Suppressor macrophage treated with lipopolysaccharide for 4 hours (primary cell): Measurements from ENCODE around the gene FNDC3B.

Source experiments
- DNase-seq: peaks from one replicate; pipeline ENCODE4 v3.0.0-alpha.2; 2020

Gene FNDC3B

DNA sequence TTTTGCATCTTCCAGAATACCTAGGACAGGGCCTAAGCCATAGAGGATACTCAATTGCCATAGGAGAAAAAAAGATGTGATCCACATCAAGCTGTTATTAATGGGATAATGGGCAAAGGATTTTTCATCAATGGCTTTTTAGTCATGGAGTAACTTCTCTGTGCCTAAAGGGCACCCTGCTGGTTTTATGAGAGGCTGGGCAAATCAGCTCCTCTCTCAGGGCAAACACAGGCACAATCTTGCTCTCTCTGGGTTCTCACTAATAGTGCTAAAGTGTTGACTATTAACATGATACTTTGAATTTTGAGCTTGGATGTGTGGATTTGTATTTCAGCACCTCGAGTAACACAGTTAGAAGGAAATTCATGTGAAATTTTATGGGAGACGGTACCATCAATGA is 341.3 kb downstream of the FNDC3B start:
- DNase-seq: no peak

DNA sequence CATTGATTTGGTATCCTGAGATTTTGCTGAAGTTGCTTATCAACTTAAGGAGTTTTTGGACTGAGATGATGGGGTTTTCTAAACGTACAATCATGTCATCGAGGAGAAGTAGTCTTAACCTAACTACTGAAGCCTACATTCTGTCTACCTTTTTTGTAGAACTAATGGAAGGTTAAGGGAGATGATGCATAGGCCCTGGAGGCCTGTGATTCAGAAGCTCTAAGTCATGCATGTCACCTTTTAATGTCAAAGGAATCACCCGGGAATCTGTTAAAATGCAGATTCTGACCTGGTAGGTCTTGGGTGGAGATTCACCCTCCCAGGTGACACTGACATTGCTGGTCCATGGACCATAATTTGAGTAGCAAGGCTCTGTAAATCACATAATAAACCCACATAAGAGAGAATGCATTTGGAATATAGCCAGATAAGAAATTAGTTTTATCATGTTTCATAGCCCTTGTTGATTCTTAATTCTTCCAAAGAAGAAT is 344.0 kb downstream of the FNDC3B start:
- no peak for DNase-seq

DNA sequence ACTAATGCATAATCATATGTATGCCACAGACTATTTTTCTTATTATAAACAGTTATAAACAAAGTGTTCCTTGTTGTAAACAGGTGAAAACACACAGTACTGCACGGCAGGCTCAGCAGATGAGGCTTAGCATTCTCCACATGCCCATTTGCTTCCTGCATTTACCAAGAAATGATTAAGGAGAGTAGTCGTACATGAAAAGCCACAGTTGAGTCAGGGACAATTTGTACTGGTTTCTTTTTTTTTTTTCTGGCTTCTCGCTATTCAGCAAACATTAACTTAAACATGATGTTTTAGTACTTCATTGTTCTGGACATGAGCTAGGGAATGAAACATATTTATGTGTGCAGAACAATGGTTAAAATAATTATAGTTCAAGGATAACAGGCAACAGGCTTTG is 345.5 kb downstream of the FNDC3B start:
- no peak for DNase-seq

DNA sequence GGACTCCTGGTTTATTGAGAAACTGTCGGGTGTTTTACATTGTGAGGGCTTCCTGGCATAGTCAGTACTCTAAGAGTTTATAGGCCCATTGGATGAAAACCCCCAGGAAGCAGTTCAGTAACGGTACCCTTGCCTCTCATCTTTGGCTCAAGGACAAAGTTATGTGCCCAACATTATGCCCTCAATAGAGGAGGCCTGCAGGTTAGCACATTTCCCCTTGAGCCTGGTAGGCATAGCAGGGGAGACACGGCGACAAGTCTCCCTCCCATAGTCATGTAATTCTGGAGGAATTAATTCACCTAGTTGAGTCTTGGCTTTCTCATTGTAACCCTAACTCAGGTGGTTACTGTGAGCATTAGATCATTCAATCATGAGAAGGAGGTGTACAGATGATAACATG is 348.4 kb downstream of the FNDC3B start:
- no peak for DNase-seq

DNA sequence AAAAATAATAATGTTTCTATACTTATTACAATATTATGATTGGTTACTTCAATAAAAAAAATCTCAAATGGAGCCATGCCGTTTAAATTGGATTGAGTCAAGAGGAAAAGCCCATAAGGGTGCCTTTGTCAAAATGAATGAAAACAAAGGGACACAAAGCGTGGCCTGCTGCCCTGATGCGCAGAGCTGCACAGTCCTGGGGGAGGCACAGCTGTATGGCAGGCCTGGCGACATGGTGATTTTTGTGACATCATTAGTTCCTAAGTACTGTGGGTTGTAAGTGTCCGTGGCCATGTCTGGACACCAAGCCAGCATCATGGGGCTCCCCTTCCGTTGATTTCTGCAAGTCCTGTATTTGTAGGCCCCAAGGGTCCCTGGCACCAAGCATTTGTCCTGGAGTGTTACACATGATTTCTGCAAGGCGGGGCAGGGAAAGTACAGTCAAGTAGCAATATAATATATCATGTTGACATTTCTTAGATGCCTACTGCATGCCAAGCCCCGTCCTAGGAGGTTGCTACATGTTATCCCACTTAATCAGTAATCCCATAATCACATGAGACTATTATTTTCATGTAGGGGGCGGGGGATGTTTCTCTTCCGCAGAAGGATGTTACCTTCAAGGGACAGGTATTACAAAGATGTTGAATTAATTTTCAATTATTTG is 349.2 kb downstream of the FNDC3B start:
- no peak for DNase-seq

DNA sequence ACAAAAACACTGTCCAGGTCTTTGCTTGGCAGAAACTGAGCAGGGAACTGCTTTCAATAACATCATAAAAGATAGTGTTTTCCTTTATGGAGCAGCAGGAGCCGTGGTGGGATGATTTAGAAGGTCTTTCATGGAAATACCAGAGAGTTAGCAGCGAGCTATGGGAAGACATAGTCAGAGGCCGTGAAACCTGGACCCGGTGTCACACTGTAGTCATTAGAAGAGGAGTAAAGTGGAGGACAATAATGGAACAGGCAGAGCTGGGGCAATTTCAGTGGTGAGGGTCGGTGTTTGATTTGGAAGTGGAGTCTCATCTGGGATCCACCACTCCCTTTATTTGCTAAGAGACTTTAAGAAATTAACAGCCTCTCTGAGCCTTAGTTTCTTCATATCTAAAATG is 351.4 kb downstream of the FNDC3B start:
- DNase-seq: no peak

DNA sequence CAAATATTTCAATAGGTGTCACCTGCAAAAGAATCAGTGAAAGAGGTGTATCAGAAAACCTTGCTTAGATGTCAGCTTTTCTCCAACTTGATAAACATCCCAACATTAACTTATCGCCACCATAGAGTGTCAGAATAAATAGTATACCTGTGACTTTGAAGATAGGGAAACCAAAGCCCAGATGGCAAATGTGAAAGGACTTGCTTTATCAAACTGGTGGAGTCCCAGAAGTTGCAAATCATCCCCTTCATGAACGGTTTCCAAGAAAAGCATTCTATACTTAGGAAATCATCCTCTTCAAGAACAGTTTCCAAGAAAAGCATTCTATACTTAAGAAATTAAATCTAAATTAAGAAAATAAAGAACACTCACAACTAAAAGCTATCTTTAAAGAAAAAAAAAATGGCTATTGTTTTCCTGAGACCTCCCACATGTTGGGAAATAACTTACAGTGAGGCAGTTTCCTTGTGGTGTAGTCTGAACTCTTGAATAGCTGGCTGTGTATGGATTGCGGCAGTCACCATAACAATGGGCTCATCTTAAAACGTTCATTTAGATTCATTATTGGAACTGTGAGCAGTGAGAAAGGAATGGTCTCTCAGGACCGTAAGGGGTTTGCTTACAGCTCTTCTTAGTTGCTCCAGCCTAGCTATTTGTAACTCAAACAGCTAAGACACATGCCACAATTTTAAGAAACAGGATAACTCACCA is 352.4 kb downstream of the FNDC3B start:
- no peak for DNase-seq

DNA sequence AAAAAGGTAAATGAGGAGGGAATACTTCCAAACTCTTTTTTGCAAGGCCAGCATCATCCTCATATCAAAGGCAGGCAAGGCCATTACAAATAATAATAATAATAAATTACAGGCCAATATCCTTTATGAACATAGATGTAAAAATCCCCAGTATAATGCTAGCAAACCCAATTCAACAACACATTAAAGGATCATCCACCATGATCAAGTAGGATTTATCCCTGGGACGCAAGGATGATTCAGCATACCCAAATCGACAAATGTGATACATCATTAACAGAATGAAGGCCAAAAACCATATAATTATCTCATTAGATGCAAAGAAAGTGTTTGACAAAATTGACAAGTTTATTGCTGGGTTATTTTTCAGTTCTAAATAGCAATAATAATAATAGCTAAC is 355.3 kb downstream of the FNDC3B start:
- no peak for DNase-seq

DNA sequence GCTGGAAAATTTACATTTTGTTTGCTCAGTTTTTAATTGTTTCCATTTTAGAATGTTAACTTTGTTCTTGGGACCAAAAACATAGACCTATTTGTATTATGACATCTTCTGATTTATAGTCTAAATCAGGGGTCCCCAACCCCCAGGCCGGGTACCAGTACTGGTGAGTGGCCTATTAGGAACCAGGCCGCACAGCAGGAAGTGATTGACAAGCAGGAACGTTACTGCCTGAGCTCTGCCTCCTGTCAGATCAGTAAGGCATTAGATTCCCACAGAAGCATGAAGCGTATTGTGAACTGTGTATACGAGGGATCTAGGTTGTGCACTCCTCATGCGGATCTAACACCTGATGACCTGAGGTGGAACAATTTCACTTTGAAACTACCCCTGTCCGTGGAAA is 357.0 kb downstream of the FNDC3B start:
- no peak for DNase-seq

DNA sequence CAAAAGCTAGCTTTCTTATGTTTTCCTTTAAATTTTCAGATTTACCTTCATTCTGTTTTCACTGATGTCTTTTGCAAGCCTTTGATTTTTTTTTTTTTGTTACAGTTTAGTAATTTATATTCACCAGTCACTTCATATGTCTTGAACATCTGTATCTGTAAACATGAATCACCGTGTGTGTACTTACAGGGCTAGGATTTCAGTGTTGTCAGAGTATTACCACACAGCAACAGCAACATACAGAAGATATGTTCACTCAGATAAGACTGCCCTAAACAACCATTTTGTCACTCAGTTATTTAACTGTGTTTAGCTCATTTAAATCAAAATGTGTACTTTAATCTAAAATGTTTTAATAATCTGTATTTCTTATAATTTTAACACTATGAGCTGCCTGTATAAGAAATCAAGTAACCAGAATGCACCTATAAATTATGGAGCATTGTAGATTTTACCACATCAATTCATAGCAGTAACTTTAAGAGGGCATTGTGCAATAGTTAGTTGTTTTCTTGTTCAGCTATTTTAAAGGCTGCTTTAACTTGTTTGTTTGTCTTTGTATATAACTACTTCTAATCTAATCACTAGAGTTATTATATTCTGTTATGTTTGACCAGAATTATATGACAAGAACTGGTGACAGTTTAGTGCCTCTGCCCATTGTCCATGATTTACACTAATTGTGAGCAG is 358.5 kb downstream of the FNDC3B start:
- no peak for DNase-seq

DNA sequence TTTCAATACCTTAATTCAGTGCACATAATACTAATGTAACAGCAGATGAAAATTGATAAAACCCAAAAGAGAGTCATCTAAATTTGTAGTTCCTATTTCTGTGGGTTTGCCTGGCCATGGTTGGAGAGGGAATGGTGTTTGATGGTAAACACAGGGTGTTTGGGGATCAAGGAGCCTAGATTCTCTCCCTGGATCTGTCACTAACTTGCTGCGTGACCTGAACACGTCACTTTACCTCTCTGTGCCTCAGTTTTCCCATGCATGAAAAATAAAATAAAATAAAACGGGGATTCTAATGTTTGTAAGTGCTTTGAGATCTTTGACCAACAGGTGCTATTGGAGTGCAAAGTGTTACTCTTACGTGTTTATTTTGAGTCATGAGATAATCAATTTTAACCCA is 359.1 kb downstream of the FNDC3B start:
- DNase-seq: no peak

DNA sequence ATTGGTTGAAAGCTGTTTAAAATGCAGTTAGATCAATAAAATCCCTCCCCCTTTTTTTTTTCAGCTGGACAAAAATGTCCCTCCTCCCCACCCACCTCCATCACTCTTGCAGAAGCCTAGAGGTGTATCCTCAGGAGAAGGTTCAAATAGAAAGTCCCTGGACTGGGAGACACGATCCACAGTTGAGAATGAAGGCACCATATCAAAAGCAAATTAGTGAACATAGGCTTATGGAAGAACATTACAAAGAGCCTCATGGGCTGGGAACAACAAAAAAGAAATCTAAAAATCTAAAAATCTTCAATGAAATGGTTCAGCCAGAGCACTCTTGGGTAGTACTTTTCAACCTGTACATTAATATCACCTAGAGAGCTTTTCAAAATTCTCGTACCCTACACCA is 362.7 kb downstream of the FNDC3B start:
- no peak for DNase-seq

DNA sequence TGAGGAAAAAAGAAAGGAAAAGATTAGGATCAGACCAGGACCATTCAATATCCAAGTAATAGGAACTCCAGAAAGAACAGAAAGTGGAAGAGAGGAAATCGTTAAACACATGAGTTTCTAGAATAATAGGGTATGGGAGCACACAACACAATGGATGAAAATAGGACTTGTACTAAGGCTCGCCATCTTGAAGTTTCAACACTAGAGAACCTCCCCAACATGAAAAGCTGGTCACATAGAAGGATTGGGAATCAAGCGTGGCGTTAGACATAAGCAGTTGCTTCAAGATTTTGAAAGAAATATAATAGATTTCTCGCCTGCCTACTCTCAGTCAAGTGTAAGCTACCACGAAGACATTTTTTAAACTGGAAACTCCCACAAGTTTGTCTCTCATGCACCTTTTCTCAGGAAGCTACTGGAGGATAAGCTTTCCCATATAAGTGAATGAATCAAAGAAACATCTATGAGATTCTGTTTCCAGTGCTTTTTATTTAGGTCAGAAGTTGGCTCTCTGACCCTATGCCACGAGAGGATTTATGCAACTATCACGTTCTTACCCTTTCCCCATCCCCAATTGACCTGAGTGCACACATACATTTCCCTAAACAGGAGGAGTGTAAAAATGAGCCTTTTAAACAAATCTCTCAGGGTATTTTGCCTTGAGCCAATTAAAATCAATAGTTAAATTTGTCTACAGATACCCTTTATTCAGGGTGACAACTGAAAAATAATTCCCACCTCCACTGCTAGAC is 363.7 kb downstream of the FNDC3B start:
- DNase-seq: no peak

DNA sequence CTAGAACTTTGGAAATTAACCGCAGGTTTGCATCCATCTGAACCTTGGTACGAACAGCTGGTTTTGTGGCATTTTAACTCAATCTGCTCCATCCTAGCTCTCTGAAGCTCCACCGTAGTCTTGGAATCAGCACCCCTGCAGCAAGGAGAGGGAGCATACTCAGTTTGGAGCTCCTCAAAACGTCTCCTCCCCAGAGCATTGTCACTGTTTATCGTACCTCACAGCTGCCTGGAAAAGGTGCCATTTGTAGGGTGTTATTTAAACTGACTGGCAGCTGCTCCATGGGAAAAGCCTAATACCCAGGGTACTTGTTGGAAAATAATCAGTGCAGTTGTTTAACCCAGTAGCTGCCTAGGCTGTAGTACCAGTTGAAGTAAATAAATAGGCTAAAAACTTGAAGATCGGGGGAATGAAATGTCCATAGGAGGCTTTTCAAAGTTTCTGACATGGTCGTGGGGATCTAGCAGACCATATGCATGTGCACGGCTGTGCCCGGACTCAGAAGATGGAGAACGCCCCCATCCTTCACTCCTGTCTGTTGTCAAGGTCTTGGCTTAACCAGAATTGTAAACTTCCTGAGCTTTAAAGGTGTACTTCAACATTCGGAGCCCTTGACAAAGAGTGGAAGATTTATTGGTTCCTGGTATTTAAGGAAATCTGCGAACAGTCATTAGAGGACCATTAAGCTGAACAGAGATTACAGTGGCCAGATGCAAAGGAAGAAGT is 365.0 kb downstream of the FNDC3B start:
- DNase-seq: no peak

DNA sequence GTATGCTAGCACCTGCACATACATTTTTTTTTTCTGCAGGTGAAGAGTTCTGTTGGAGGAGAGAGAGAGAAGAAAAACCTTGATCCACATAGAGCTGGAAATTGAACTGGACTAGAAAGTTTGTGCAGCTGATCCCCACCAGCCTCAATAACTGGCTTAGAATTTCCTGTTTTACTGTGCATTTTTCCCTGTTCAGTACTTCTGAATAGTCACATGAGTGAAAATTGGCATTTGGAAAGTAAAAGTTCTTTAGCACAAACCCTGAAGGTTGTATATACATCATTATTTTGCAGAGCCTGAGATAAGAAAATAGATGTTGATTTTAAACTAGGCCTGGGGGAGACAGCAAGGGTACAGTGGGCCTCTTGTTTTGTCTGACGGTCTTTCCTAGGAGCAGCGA is 366.5 kb downstream of the FNDC3B start:
- DNase-seq: no peak

DNA sequence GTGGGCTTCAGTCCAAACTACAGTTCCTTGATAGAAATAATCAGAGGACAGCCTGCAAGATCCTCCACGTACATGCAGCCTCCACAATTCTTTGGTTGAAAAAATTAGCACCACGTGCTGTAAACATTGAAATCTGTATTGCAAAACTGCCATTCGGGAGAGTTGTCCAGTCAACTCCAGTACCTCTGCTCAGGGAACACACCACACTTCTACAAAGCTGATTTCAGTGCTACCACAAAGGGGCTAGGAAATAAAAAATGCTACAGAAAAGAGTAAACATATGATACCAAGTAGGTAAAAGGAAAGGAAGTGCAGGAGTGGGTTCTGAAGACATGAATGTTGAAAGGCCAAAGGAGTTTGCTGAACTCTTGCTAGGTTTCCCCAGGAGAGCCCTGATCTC is 368.5 kb downstream of the FNDC3B start:
- no peak for DNase-seq

DNA sequence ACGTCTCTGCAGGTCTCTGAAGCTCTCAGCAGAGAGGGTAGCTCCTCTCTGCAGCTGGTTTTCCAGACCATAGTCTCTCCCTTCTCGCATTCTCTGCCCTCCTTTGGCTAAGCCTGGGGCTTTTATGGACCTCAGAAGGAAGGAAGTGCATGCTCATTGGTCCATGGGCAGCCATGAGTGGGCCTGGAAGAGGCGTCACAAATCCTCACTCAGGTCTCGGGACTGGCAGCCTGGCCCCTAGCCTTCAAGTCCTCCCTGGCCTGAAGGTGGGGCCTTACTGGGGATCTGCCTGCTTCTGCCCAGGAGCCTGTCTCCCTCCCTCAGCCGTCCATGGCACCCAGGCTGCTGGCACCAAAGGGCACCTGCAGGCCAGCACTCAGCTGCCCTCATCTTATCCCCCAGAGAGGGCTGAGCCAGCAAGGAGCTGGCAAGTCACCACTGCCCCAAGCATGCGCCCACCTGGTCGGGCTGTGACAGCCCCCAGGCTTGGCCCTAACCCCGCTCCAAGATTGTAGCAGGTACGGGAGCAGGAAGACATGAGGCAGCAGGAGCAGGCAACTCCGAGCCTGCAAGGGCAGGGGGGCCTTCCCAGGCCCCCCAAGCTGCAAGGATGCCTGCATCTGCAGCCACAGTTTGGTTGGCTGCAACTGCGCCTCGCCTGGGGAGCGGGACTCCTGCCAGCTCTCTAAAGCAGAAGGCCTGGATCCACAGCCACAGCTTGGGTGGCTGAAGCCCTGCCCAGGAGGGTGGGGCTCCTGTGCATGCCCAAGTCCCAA is 371.5 kb downstream of the FNDC3B start:
- DNase-seq: no peak

DNA sequence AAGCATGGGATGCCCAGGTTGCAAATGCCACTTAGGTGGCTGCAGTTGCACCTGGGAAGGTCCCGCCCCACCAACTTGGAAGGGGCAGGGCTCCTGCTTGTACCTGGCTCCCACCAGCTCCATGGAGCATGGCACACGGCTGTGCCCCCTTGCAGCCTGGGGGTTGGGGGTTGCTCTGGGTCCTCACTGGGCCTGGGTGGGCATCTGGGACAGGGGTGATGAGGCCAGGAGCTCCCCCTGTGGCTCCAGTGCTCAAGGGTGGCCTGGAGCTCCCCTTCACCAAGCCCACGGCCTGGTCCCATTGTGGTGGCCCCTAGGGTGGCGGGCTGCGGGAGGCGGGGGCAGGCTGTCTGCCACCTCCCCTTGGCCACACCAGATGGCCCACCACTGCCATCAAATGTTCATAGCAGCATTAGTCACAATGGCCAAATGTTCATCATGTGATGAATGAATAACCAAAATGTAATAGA is 372.1 kb downstream of the FNDC3B start:
- no peak for DNase-seq

DNA sequence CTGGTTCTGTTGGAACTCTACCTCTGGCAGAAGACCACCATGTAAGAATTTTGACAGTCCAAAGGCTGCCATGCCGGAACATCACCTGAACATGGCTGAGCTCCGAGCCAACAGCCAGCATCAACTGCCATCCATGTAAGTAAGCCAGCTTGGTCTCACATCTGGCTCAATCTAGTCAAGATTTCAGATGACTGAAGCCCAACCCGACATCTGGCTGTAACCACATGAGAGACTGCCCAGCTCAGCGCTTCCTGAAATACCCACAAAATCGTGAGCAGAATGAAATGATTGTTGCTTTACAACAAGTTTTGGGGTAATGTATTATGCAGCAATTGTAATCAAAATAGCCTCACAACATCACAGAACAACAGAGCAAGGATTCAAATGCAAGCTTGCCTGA is 375.9 kb downstream of the FNDC3B start:
- no peak for DNase-seq

DNA sequence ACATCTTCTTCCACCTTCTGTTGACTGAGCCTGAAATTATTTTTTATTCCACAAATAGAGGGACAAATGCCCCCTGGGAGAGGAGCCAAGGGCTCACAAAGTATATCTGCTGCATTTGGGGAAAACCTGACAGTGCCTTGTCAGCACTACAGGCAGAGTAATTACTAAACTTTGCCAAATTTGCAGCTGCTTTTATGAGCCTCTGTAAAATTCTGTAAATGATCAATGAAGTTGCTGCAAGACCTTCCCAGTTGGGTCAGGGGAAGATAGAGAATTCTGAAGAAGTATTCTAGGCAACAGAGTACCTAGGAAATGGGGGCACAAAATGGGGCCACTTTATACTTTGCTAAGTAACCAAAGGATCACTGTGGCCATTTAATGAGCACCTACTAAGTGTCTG is 398.3 kb downstream of the FNDC3B start:
- no peak for DNase-seq

DNA sequence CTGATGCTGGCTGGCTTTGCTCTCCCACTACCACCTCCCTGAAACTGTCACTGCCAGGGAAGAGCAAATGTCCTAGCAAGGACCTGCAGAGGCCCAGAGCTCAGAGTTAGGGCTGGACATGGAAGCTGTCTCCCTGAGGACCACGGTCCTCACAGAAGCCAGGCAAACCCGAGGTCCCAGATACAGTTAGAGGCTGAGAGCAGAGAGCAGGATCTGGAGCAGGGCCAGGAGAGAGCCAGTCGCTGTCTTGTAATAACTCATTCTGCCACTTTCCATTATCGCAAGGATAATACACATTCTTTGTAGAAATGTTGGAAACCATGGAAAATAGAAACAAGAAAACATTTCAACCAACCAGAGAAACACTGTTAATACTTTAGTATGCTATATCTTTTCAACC is 398.8 kb downstream of the FNDC3B start:
- DNase-seq: no peak

DNA sequence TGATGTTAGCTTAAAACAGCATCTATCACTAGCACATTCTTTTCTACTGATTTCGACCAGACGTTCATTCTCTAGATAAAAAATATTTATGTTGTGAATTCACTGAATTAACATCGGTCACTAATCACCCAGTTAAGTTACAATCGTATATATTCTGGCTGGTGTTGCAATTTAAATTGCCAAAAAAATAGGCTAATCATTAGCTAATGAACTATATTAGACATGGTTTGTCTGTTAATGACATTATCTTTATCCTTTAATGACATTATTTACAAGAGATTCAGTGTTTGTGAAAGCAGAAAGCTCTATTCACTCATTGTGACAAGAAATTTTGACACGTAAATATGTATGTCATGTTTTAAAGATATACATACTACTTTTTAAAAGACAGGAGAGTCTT is 402.2 kb downstream of the FNDC3B start:
- no peak for DNase-seq
